LNCAP (cell line): ENCODE data around the gene XPO6.

Experiments
- CTCF ChIP-seq: fragments of 450-650 bp; IDR thresholded peaks from 2 replicates; pipeline ENCODE4 v1.5.1; 2017; ENCODE audit warnings: mild to moderate bottlenecking

The XPO6 gene

GRCh38 chr16:28213396-28213795 lies 1.6 kb upstream of the XPO6 start:
- no peak for TF ChIP-seq CTCF

- no peak for TF ChIP-seq CTCF
Measured at GRCh38 chr16:28212532-28212873, 738 bp upstream of the XPO6 start.

- no peak for TF ChIP-seq CTCF
Measured at GRCh38 chr16:28210979-28211588, 681 bp downstream of the XPO6 start.

- TF ChIP-seq CTCF: no peak
Measured at GRCh38 chr16:28210264-28210663, 1.5 kb downstream of the XPO6 start.

- TF ChIP-seq CTCF: no peak
Measured at GRCh38 chr16:28208824-28209223, 2.9 kb downstream of the XPO6 start.

- no peak for TF ChIP-seq CTCF
Measured at GRCh38 chr16:28208131-28208530, 3.6 kb downstream of the XPO6 start.

- TF ChIP-seq CTCF: no peak
Measured at GRCh38 chr16:28207399-28207798, 4.4 kb downstream of the XPO6 start.

GRCh38 chr16:28205974-28206373 lies 5.8 kb downstream of the XPO6 start:
- TF ChIP-seq CTCF: no peak
